Measurements from ENCODE around the gene DMAC2L. TPM values are rescaled to one million over a fixed set of nuclear protein-coding genes. Genes with fewer than 3 reads are reported as not detected.

Gene DMAC2L
- total and polyA plus RNA-seq, 7 donors: 12.2 to 37.1 (median 25.4) TPM

DNA sequence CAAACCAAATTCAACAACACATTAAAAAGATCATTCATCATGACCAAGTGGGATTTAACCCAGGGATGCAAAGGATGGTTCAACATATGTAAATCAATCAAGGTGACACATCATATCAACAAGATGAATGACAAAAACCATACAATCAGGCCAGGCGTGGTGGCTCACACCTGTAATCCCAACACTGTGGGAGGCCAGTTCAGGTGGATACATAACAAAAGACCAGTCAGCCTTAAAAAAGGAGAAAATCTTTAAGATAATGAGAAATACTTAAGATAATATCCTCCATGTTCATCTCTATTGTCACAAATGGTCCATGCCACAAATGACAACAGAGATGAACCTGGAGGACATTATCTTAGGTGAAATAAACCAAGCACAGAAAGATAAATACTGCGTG, 12.5 kb upstream of the DMAC2L start:
- Histone ChIP-seq H3K27ac (no peak overlapping the region), H3K27me3 (no peaks in the 10 kb centered on the region), H3K4me3 (no peak overlapping the region), H3K4me1 (peaks cover 0 to 7% (median 0%) of the 10 kb centered on the region in 4 donors), H3K36me3 (no peaks in the 10 kb centered on the region), H3K9me3 (no peaks in the 10 kb centered on the region)
- TF ChIP-seq POLR2A (IDR thresholded peaks at IDR 0.05) (no peak), CTCF (IDR thresholded peaks at IDR 0.05) (no peak), POLR2AphosphoS5 (IDR thresholded peaks at IDR 0.05) (no peak), EP300 (IDR thresholded peaks at IDR 0.05) (no peak)
- DNase-seq: no peak
- 97 to 98% methylated on average over 2 of the region's 2 CpGs for WGBS, 2 donors
- intact Hi-C loops (cut with DNase I): no loop called here

DNA sequence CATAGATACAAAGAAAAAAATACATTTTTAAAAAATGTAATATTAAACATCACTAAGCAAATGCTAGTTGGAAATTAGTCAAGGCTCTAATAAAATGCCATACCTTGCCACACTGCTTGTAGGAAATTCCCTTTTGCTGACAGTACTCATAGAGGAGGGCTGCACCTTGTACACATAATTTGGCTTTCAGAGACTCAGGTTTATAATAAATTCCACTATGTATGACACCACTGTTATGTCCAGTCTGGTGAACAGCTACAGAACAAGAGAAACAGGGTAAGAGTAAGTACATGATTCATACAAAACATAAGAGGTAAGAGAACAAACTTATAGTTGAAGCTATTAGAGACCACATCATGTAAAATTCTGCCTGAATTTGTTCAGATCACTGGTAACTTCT, 10.2 kb upstream of the DMAC2L start:
- H3K36me3 ChIP-seq: no peaks in the 10 kb centered on the region
- intact Hi-C loops (cut with DNase I): no loop called here
- H3K4me1 ChIP-seq: no peaks in the 10 kb centered on the region
- no peaks in the 10 kb centered on the region for H3K9me3 ChIP-seq
- H3K4me3 ChIP-seq: no peak overlapping the region
- no peak for DNase-seq
- no peak for TF ChIP-seq POLR2AphosphoS5 (IDR thresholded peaks at IDR 0.05)
- no peak for TF ChIP-seq EP300 (IDR thresholded peaks at IDR 0.05)
- TF ChIP-seq POLR2A (IDR thresholded peaks at IDR 0.05): no peak
- TF ChIP-seq CTCF (IDR thresholded peaks at IDR 0.05): no peak
- no peaks in the 10 kb centered on the region for H3K27me3 ChIP-seq
- no peak overlapping the region for H3K27ac ChIP-seq

DNA sequence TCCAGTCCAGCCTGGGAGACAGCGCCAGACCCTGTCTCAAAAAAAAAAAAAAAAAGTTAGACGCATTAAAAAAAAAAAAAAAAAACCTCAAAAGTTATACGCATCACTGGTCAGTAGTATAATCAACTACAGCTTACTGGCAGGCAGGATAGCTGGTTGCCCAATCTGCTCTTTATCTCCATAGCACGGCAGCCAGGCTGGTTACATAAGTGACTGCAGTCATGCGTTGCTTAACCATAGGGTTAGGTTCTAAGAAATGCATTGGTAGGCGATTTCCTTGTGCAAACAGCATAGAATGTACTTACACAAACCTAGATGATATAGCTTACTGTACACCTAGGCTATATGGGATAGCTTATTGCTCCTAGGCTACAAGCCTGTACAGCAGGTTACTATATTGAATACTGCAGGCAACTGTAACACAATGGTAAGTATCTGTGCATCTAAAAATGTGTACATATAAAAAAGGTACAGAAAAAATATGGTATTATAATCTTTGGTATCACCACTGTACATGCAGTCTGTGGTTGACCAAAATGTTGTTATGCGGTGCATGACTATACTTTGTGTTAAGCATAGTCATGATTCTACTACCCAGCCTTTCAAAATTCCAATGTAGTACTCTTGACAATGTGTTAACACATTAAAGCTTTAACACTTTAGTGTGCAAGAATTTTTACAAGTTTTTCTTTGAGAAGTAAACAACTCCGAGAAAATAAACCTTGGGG, 8.2 kb upstream of the DMAC2L start:
- no peak for DNase-seq
- Histone ChIP-seq H3K4me1 (no peaks in the 10 kb centered on the region), H3K36me3 (no peaks in the 10 kb centered on the region), H3K27ac (no peak overlapping the region), H3K4me3 (no peak overlapping the region), H3K9me3 (no peaks in the 10 kb centered on the region), H3K27me3 (no peaks in the 10 kb centered on the region)
- WGBS, 2 donors: 92 to 93% methylated on average over 8 of the region's 8 CpGs
- TF ChIP-seq POLR2A (IDR thresholded peaks at IDR 0.05) (no peak), EP300 (IDR thresholded peaks at IDR 0.05) (no peak), POLR2AphosphoS5 (IDR thresholded peaks at IDR 0.05) (no peak), CTCF (IDR thresholded peaks at IDR 0.05) (no peak)
- intact Hi-C loops (cut with DNase I): no loop called here

- TF ChIP-seq CTCF (IDR thresholded peaks at IDR 0.05) (no peak), POLR2AphosphoS5 (IDR thresholded peaks at IDR 0.05) (no peak), POLR2A (IDR thresholded peaks at IDR 0.05) (no peak), EP300 (IDR thresholded peaks at IDR 0.05) (no peak)
- H3K36me3 ChIP-seq: no peaks in the 10 kb centered on the region
- 83 to 92% methylated on average over 4 of the region's 4 CpGs for WGBS, 2 donors
- no peaks in the 10 kb centered on the region for H3K9me3 ChIP-seq
- no peak overlapping the region for H3K4me3 ChIP-seq
- H3K4me1 ChIP-seq: peaks cover 0 to 19% (median 12%) of the 10 kb centered on the region in 4 donors
- intact Hi-C loops (cut with DNase I): no loop called here
- DNase-seq: no peak
- H3K27me3 ChIP-seq: no peaks in the 10 kb centered on the region
- H3K27ac ChIP-seq: no peak overlapping the region
Measured at GRCh38 chr14:50308363-50308915, 3.7 kb upstream of the DMAC2L start.
